NCI-H1417 treated with DMSO at 0.1 percent for 48 hours (cell line): ENCODE measurements around the gene POLL.

Experiments
- DNase-seq: peaks from one replicate; lab custom pipeline; 2025; lab: John Stamatoyannopoulos, UW

Gene POLL

GRCh38 chr10:101560298-101561067, 27.6 kb downstream of the POLL start:
- no peak for DNase-seq

- DNase-seq = no peak
These were observed 28.3 kb downstream of the POLL start for GRCh38 chr10:101559596-101560297.

- no peak for DNase-seq
These were observed 29.1 kb downstream of the POLL start for GRCh38 chr10:101558671-101559595.

- no peak for DNase-seq
These were observed 29.9 kb downstream of the POLL start for GRCh38 chr10:101558204-101558603.

GRCh38 chr10:101557541-101557940, 30.5 kb downstream of the POLL start:
- no peak for DNase-seq

GRCh38 chr10:101552442-101552841, 35.6 kb downstream of the POLL start:
- no peak for DNase-seq

- no peak for DNase-seq
These were observed 37.1 kb downstream of the POLL start for GRCh38 chr10:101550965-101551364.

- DNase-seq = peak; percentile 2
These were observed 42.2 kb downstream of the POLL start for GRCh38 chr10:101545898-101546297.

GRCh38 chr10:101538446-101538845, 49.6 kb downstream of the POLL start:
- DNase-seq = peak; percentile 85

GRCh38 chr10:101536800-101537199, 51.3 kb downstream of the POLL start:
- DNase-seq = no peak

GRCh38 chr10:101535949-101536348, 52.1 kb downstream of the POLL start:
- no peak for DNase-seq

GRCh38 chr10:101529725-101530553, 58.1 kb downstream of the POLL start:
- no peak for DNase-seq

- no peak for DNase-seq
These were observed 58.9 kb downstream of the POLL start for GRCh38 chr10:101529207-101529606.
